ENCODE measurements around the gene TCN2. TPM values are rescaled to one million over a fixed set of nuclear protein-coding genes. Genes with fewer than 3 reads are reported as not detected.

TCN2 gene
- total and polyA plus RNA-seq, 2 of the 4 experiments (the other 2 are of a cell fraction), result 1.3 to 3.6 TPM

DNA sequence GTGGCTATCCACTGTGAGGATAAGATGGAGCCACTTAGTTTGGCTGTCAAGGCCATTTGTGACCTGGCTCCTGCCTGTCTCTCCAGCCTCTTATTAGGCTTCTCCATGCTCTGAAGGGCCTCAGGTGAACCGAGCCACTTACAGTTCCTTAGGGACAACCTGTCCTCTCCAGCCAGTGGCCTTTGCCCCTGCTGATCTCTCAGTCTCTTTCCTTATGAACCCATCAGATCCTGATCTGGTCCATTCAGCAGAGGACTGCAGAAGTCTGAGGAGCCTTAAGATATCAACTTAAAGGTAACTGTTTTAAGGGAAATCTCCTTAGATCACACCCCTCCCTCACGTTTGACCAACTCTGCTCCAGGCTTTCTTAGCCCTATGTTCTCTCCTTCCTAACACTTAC is 58.3 kb downstream of the TCN2 start:
- Histone ChIP-seq H4K20me1 (ENCODE audit: insufficient read depth, low read length) (no peaks in the 10 kb centered on the region), H3K4me1 (ENCODE audit: control insufficient read depth, insufficient read depth, low read length) (no peaks in the 10 kb centered on the region), H2AK9ac (replicated peaks; ENCODE audit: low read depth, low read length, poor library complexity) (no peak overlapping the region), H3K9ac (ENCODE audit: low read depth, low read length) (no peak overlapping the region), H3K27ac (ENCODE audit: insufficient read depth, low read length) (no peak overlapping the region), H3K56ac (ENCODE audit: extremely low read depth, insufficient read depth, low read length) (no peak overlapping the region), H2BK5ac (ENCODE audit: low read depth, low read length, poor library complexity, severe bottlenecking) (no peak overlapping the region), H2BK15ac (ENCODE audit: low read depth, low read length) (no peak overlapping the region), H4K91ac (ENCODE audit: insufficient read depth, low read depth, low read length) (no peak overlapping the region), H3K14ac (replicated peaks; ENCODE audit: low read depth, low read length) (no peak overlapping the region), H3K79me1 (ENCODE audit: low read depth in 1 of 2, low read length in 2 of 2) (peaks cover 0 to 15% of the 10 kb centered on the region in 2 experiments; a peak in 1 of 4 replicates), H3K4ac (ENCODE audit: low read depth, low read length) (no peak overlapping the region), H3K9me1 (ENCODE audit: insufficient read depth, low read length) (peaks cover 3% of the 10 kb centered on the region; the same call in 1 of the 2 replicates), H2AFZ (replicated peaks; ENCODE audit: low read length, poor library complexity) (no peak overlapping the region), H2BK20ac (ENCODE audit: low read depth, low read length) (no peak overlapping the region), H3K4me2 (ENCODE audit: low read depth, low read length) (no peak overlapping the region), H3K4me3 (ENCODE audit: insufficient read depth, low read depth, low read length) (no peak overlapping the region), H3K18ac (ENCODE audit: low read depth, low read length) (no peak overlapping the region), H3K27me3 (ENCODE audit: control insufficient read depth, insufficient read depth, low read length) (no peaks in the 10 kb centered on the region), H2BK120ac (ENCODE audit: low read depth, low read length) (no peak overlapping the region), H4K8ac (ENCODE audit: low read depth in 2 of 2, low read length in 2 of 2) (no peak overlapping the region), H3K23ac (ENCODE audit: low read depth, low read length) (no peak overlapping the region), H4K5ac (ENCODE audit: low read depth, low read length) (no peak overlapping the region), H3K9me3 (ENCODE audit: control insufficient read depth, insufficient read depth, low read length) (no peaks in the 10 kb centered on the region), H2AK5ac (ENCODE audit: low read depth, low read length) (no peak overlapping the region), H3K36me3 (ENCODE audit: control insufficient read depth, insufficient read depth, low read length) (peaks cover 10% of the 10 kb centered on the region; the same call in 1 of the 2 replicates)
- dilution Hi-C loops (cut with HindIII; ENCODE audit: low sequenced_read_pairs, unreplicated experiment), result no loop called here
- POLR2A ChIA-PET (ENCODE audit: unreplicated experiment), result no interaction called here
- no peak for ATAC-seq (ENCODE audit: low read depth)
- no peak for TF ChIP-seq ELK1 (IDR thresholded peaks at IDR 0.05; ENCODE audit: borderline replicate concordance, low read depth, low read length)
- TF ChIP-seq POLR2A (IDR thresholded peaks at IDR 0.05; ENCODE audit: low read depth, low read length), result no peak
- TF ChIP-seq RFX5 (IDR thresholded peaks at IDR 0.05; ENCODE audit: low read depth, low read length), result no peak
- TF ChIP-seq RAD21 (IDR thresholded peaks at IDR 0.05; ENCODE audit: low read length), result no peak
- no peak for DNase-seq
- no CpG with 5 or more reads among the region's 2 CpGs for WGBS, 2 experiments (ENCODE audit: extremely low coverage in 2 of 2, insufficient read length in 1 of 2)
- in situ Hi-C loops (cut with MboI; ENCODE audit: low sequenced_read_pairs), result no loop called here
- CTCF ChIA-PET, result no interaction called here
- BruUV-seq (replicated peaks), result no TSS peak
- intact Hi-C loops (cut with micrococcal nuclease), result no loop called here
